H1 (cell line): ENCODE data around the gene RGS2. TPM values are rescaled to one million over a fixed set of nuclear protein-coding genes. Genes with fewer than 3 reads are reported as not detected.

Source experiments
- BCL11A ChIP-seq, 2 experiments: IDR thresholded peaks; one replicate each; pipeline ENCODE4 v1.6.1; 2011; ENCODE audit warnings: low read depth in 2 of 2, low read length in 2 of 2, mild to moderate bottlenecking in 2 of 2
- CTBP2 ChIP-seq: IDR thresholded peaks from 2 replicates; pipeline ENCODE4 v1.7.0; 2011; ENCODE audit warnings: borderline replicate concordance, mild to moderate bottlenecking, moderate library complexity, mixed read lengths, low read length; ENCODE audit not compliant: insufficient read depth, insufficient read length
- JUND ChIP-seq: IDR thresholded peaks from 2 replicates; pipeline ENCODE4 v1.6.1; 2011; ENCODE audit warnings: mild to moderate bottlenecking, improper control_type of control experiment, low read length
- MAFK ChIP-seq: IDR thresholded peaks from 2 replicates; pipeline ENCODE4 v1.6.1; 2012; ENCODE audit warnings: low read depth, mild to moderate bottlenecking, improper control_type of control experiment, low read length
- polyA plus RNA-seq, 7 experiments: library from polyadenylated mRNA; depleted of rRNA in 3 of 7; stranded (reverse) in 5 of 7; unstranded in 2 of 7; fragments of >200 nt in 5 of 7; fragments of 200-250 nt in 2 of 7; gene quantifications; 1 replicate in 5 of 7; 2 replicates in 1 of 7; 4 replicates in 1 of 7; pipeline versions ENCODE4 v1.2.1 to v1.2.3, GENCODE V29; 2011 to 2013; ENCODE audit warnings: missing spikeins in 2 of 7, mixed read lengths in 2 of 7
- total RNA-seq: library from RNA; stranded (reverse); fragmentation: NEBNext Ultra II Directional; extraction: Animal tissue kit (Norgen Biotek cat#: 25700); gene quantifications from 2 replicates; pipeline ENCODE4 v1.2.1, GENCODE V29; 2021
- TF ChIP-seq, protein P1 (sequence below), 3 experiments: IDR thresholded peaks; 1 replicate in 2 of 3; 2 replicates in 1 of 3; pipeline versions ENCODE4 v1.5.1 to v1.6.1; 2011; ENCODE audit warnings: low read length in 3 of 3, mild to moderate bottlenecking in 3 of 3, inconsistent platforms in 2 of 3, low read depth in 1 of 3, moderate library complexity in 1 of 3; ENCODE audit not compliant: insufficient read depth in 1 of 3; ENCODE audit errors: control extremely low read depth in 1 of 3
- TF ChIP-seq, protein P2 (sequence below): IDR thresholded peaks from 2 replicates; pipeline ENCODE4 v1.6.1; 2012; ENCODE audit warnings: inconsistent platforms

Gene RGS2
- total and polyA plus RNA-seq, 2 of the 8 experiments (the other 6 are each of a cell fraction or from before 2014, with no cell fraction given): 9.1 to 17.0 TPM

DNA sequence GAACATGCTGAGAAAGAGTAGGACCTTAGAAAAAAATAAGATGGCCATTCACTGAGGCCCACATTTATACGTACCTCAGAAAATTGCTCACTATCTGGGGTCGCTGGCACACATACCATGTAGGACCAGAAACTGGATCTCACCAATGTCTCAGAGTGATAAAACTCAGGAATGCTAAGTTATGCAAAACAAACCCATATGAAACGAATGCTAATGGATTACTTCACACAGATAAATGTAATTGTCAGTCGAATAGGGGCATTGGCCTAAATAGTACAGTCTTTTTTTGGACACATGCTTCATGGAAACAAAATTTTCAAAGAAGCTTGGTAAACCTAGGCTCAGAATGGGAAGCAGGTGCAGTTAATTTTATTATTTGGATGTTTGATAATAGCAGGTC is 32.6 kb upstream of the RGS2 start (continued):
- TF ChIP-seq, protein P1, sequence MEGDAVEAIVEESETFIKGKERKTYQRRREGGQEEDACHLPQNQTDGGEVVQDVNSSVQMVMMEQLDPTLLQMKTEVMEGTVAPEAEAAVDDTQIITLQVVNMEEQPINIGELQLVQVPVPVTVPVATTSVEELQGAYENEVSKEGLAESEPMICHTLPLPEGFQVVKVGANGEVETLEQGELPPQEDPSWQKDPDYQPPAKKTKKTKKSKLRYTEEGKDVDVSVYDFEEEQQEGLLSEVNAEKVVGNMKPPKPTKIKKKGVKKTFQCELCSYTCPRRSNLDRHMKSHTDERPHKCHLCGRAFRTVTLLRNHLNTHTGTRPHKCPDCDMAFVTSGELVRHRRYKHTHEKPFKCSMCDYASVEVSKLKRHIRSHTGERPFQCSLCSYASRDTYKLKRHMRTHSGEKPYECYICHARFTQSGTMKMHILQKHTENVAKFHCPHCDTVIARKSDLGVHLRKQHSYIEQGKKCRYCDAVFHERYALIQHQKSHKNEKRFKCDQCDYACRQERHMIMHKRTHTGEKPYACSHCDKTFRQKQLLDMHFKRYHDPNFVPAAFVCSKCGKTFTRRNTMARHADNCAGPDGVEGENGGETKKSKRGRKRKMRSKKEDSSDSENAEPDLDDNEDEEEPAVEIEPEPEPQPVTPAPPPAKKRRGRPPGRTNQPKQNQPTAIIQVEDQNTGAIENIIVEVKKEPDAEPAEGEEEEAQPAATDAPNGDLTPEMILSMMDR (IDR thresholded peaks at IDR 0.05; ENCODE audit: control extremely low read depth in 1 of 3, insufficient read depth in 1 of 3, low read depth in 1 of 3, low read length in 3 of 3): no peak
- TF ChIP-seq, protein P2, sequence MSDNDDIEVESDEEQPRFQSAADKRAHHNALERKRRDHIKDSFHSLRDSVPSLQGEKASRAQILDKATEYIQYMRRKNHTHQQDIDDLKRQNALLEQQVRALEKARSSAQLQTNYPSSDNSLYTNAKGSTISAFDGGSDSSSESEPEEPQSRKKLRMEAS: no peak
- no peak for TF ChIP-seq JUND
- TF ChIP-seq BCL11A (IDR thresholded peaks at IDR 0.05; ENCODE audit: low read depth in 2 of 2, low read length in 2 of 2): no peak
- no peak for TF ChIP-seq MAFK
- TF ChIP-seq CTBP2: no peak
